T-helper 9 cell (primary cell): ENCODE measurements around the gene SORBS2.

Experiments
- DNase-seq: peaks from one replicate; pipeline ENCODE4 v3.0.0-alpha.2; 2020

Gene SORBS2

GRCh38 chr4:185835814-185836213 is 23.8 kb upstream of the SORBS2 start:
- no peak for DNase-seq

- DNase-seq, result no peak
Measured at GRCh38 chr4:185835336-185835735, 23.3 kb upstream of the SORBS2 start.

- no peak for DNase-seq
Measured at GRCh38 chr4:185834778-185835177, 22.8 kb upstream of the SORBS2 start.

GRCh38 chr4:185834088-185834487 is 22.1 kb upstream of the SORBS2 start:
- no peak for DNase-seq

DNA sequence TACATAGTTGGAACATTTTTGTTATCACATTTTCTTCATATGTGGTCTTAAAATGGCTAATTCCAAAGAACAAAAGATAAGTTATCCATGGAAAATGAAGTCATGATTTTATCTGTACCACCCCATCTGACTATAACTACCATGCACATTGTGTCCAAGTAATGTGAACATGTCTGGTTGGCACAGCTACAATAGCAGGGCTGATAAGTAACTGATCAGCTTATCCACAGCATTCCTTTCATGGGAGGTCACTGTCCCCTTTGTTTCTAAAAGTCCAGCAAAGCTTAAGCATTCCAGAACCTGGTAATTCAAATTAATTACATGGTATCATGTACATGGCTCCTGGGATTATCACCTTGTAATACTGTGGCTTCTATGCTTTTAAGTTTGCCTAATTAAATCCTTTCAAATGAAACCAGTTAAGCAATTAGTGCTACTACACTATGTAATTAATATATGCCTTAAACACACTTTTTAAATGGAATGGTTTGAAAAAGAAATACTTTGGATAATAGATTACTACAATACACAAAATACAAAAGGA is 21.1 kb upstream of the SORBS2 start:
- no peak for DNase-seq

GRCh38 chr4:185831125-185831815 is 19.3 kb upstream of the SORBS2 start:
- no peak for DNase-seq

DNA sequence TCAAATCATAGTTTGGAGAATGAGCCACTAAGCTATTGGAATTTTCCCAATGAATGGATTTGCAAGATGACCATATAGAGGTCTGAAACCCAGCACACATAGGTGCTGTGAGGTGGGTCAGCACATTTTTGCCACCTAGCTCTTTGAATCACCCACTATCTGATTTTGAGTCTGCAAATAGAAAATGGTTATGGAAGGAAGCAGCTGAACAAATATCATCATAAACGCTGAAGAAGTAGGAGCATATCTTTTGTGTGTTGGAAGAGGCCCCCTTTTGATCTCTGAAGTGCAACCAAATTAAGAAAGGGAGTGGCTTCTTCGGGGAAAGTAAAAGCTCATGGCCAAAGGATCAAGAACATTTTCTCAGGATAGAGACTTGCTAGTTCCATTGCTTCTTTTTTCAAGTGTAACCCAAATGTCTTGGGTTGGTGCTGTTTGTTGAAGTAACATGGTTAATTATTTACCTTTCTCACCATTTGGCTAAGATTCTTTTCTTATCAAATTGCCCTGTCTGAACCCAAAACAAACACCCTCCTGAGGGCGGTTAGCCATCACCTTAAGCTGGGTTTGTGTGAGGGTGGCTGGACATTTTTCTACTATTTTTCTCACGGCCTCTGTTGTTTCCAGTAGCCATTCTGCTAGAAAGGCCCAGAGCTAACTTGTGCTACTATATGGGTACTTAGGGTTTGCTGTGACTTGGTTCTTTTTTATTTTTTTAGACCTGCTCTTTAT is 18.4 kb upstream of the SORBS2 start:
- DNase-seq, result no peak

DNA sequence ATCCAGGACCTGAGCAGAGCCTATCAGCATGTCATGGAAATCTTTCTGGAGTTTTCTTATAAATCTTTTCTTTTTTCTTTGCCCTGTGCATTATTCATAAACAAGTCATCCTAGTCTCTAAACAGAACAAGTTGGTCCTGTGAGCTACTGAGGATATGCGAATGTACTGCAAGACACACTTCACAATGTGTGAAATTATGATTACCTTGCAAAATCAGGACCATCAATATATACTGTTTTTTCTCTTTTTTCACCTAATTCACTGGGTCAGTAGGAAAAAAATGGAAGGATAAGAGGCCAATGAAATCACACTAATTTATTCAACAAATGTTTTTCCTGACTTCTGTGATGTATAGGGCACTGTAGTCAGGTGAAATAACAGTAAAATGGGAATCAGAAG is 14.4 kb upstream of the SORBS2 start:
- DNase-seq, result no peak

DNA sequence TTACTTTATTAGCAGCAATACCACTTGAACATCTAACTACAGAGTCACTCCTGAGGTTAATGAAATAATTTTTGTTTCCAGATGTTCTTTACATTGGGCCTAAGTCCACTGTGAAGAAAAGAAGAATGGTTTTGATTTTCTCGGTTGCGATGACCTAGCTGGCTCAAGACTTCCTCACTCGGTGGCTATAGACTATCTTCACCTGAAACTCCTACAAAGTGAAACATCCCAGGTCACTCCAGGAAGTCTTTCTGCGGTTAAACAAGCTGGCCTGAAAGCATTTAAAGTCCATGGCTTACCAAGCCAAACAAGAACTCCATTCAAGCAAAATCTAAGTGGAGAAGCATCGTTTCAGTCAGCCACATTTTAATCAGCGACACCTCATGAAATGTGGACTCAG is 13.7 kb upstream of the SORBS2 start:
- DNase-seq, result no peak

GRCh38 chr4:185822791-185823190 is 10.8 kb upstream of the SORBS2 start:
- DNase-seq, result no peak

GRCh38 chr4:185821029-185821419 is 9.0 kb upstream of the SORBS2 start:
- DNase-seq, result no peak

DNA sequence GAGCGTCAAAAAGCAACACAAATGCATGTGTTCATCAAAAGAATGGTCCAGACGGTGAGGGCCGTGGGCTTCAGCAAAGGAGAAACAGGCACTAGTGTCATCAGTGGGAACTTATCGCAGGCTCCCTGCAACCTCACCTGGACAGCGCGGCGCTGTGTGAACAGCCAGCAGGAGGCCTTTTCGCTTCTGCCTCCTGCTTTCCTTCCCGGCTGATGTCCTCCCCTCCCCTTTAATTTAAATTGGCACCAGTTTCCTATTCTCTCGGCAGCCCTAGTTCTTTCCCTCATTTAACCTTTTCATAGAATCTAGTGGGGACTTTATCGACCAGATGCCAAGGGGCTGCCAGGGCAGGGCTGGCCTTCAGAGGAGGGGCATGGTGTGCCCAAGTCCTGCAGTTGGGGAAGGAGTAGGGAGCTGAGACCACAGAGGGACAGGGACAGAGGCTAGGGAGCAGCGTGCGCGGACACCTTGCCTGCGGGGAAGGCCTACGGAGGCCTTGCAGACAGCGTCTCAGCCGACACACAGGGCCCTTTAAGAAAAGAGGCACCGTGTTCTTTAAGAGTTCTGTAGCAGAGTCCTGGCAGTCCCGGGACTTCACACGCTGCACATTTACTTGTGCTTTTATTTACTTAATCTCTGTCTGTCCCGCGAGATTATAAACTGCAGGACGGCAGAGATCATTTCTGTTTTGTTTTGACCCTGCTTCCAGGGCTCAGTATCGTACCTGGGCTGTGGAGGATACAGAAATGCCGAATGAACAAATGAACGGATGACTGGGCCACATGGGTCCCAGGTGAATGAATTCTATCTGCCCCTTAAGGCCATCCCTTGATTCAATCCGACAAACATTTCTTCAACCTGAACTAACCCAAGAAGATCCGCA is 8.4 kb upstream of the SORBS2 start:
- DNase-seq, result no peak

GRCh38 chr4:185819144-185819543 is 7.2 kb upstream of the SORBS2 start:
- no peak for DNase-seq

DNA sequence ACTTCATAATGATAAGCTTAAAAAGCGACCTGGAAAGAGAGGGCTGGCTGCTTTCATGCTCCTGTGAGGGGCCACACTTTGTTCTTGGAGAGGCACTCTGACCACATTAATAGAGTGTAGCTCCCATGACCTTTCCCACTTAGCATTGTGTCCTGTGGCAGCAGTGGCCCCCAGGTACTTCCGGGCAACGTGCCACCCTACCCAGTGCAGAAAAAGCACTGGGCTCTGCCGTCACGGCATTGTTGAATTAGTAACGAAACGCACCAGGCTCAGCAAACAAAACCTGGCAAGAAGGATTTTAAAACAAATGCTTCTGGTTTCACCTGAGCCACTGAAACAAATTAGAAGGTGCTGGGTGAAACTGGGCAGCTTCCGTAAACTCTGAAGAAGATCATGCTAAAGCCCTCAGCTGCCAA is 5.4 kb upstream of the SORBS2 start:
- no peak for DNase-seq

GRCh38 chr4:185813133-185813532 is 1.1 kb upstream of the SORBS2 start:
- no peak for DNase-seq

GRCh38 chr4:185810746-185811508 is 1.1 kb downstream of the SORBS2 start:
- DNase-seq, result no peak

DNA sequence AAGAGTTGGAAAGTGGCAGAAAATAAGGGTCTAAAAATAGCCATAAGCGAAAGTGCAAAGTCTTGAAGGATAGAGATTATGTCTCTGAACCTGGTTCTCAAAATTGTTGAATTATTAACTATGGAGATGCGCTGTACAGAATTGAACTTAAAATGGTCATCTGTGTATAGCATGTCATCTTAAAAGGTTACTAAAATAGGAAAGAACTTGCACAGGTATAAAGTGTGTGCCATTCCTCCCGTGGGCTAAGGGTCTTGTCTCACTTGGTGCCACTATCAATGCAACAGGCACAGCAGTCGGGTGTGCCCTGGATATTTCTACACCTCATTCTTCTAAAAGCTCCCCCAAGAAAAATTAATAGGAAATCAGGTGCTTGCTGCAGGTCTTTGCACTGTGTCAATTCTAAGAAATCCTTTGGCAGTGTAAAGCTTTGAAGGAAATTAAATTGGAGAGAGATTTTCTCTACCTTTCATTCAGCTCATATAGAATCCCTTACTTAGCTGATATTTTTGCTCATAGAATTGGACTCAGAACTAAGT is 2.4 kb downstream of the SORBS2 start:
- DNase-seq, result no peak

- DNase-seq, result no peak
Measured at GRCh38 chr4:185809121-185809520, 2.9 kb downstream of the SORBS2 start.

DNA sequence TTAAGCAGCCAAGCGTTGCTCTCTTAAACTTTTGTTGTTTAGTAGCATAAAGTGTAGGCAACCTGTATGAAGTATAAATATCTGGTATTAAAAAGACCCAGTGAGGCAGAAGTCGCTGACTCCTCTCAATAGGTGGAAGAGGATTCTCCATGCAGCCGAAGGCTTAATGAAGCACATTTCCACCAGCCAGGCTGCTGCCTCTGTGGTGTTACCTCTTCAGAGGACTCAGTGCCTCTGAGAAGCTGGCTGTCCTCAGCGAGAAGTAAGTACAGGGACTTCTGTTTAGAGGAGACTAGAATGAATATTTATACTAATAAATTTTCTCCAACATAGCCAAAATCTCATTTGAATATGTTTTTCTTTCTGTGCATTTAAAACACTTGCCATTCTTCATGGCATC is 6.0 kb downstream of the SORBS2 start:
- DNase-seq, result no peak

DNA sequence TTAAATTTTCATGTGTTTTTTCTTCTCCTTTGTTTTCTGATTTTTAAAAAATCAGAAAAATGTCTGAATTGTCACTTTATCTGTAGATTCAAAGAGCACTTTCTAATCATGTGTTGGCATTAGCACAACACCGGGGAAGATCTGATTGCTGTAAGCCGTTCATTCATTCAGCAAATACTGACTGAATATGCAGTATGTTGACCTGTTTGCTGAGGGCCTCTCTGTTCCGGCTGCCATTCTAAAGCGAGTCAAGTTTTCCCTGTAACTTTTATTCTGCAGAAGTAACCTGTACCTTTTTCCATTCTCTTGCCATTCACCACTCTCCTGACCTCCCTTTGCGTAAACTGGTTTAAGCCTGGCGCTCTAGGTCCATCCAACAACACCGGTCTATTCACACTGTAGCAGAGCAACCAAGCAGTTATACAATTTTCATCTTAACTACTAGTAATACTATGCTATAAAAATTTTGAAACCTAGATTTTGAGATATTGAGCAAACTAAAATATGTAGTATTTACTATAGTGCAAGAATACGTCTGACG is 6.7 kb downstream of the SORBS2 start:
- DNase-seq, result no peak

GRCh38 chr4:185803022-185803421 is 9.0 kb downstream of the SORBS2 start:
- no peak for DNase-seq

GRCh38 chr4:185801471-185801870 is 10.5 kb downstream of the SORBS2 start:
- no peak for DNase-seq
